Upper lobe of right lung (tissue), 1 donor: ENCODE measurements around the gene GTF3C6. TPM values are rescaled to one million over a fixed set of nuclear protein-coding genes. Genes with fewer than 3 reads are reported as not detected.

Experiments
- total RNA-seq: library from RNA; stranded (reverse); fragmentation: NEBNext Ultra II Directional; extraction: Animal tissue kit (Norgen Biotek cat#: 25700); gene quantifications from one replicate; pipeline ENCODE4 v1.2.1, GENCODE V29; 2021
- donor health status: DM: no; HTN: yes; CAD: no; lungs with severe emphysema.

GTF3C6 gene
- total RNA-seq, 1 donor from 2014 or later: 47.5 TPM

Other genes starting within 250 kb of the GTF3C6 start
- gene CDK19, start 143.2 kb upstream of the GTF3C6 start, total RNA-seq: 26.6 TPM
- 61.7 TPM for gene AMD1, start 83.9 kb upstream of the GTF3C6 start, total RNA-seq
- 22.3 TPM for gene RPF2, start 23.3 kb downstream of the GTF3C6 start, total RNA-seq
- gene SLC16A10, start 128.8 kb downstream of the GTF3C6 start, total RNA-seq: 12.3 TPM